A673 (cell line): Measurements from ENCODE around the gene SH3GL3. TPM values are rescaled to one million over a fixed set of nuclear protein-coding genes. Genes with fewer than 3 reads are reported as not detected.

Experiments used
- BruUV-seq: library from RNA; stranded (reverse); fragments of 400-500 nt; replicated peaks from 2 replicates; lab custom pipeline; 2021; lab: Mats Ljungman, UMichigan
- CTCF ChIA-PET: fragments of 300-600 bp; sonication (Branson Sonifier 250); formaldehyde crosslinking; loops from one replicate; lab custom pipeline; 2022; ENCODE audit warnings: antibody characterized with exemption; lab: Charles Lee
- POLR2A ChIA-PET: fragments of 300-600 bp; sonication (Branson Sonifier 250); formaldehyde crosslinking; loops from one replicate; lab custom pipeline; 2022; ENCODE audit warnings: antibody characterized with exemption; ENCODE audit not compliant: low non-redundant PET; lab: Charles Lee
- DNase-seq: peaks from one replicate; pipeline ENCODE4 v3.0.0-alpha.2; 2015; ENCODE audit warnings: low spot score
- H3K27ac ChIP-seq: fragments of 200-600 bp; sonication (generic); 2 replicates; pipeline ENCODE4 v1.5.1; 2016; ENCODE audit warnings: mixed run types, low read depth, mild to moderate bottlenecking, mixed read lengths, antibody characterized with exemption, low read length; ENCODE audit not compliant: poor library complexity, severe bottlenecking
- H3K27me3 ChIP-seq: fragments of 200-600 bp; sonication (generic); replicated peaks from 2 replicates; pipeline ENCODE4 v1.6.1; 2017; ENCODE audit warnings: mixed run types, low read depth, mild to moderate bottlenecking, mixed read lengths, antibody characterized with exemption, low read length; ENCODE audit not compliant: insufficient read depth, poor library complexity
- H3K36me3 ChIP-seq: fragments of 200-600 bp; sonication (generic); 2 replicates; pipeline ENCODE4 v1.6.1; 2016; ENCODE audit warnings: mixed run types, mild to moderate bottlenecking, mixed read lengths, antibody characterized with exemption, low read length; ENCODE audit not compliant: insufficient read depth, poor library complexity, severe bottlenecking
- H3K4me1 ChIP-seq: fragments of 200-600 bp; sonication (generic); 2 replicates; pipeline ENCODE4 v1.6.1; 2017; ENCODE audit warnings: mixed run types, mild to moderate bottlenecking, mixed read lengths, antibody characterized with exemption, low read length; ENCODE audit not compliant: insufficient read depth, poor library complexity, severe bottlenecking
- H3K4me3 ChIP-seq: fragments of 200-600 bp; sonication (generic); 2 replicates; pipeline ENCODE4 v1.5.1; 2016; ENCODE audit warnings: low read depth, mixed run types, mild to moderate bottlenecking, mixed read lengths, low read length; ENCODE audit not compliant: poor library complexity, severe bottlenecking
- H3K9me3 ChIP-seq: fragments of 200-600 bp; sonication (generic); 2 replicates; pipeline ENCODE4 v1.6.1; 2016; ENCODE audit warnings: mixed run types, low read depth, mild to moderate bottlenecking, mixed read lengths, antibody characterized with exemption, low read length; ENCODE audit not compliant: poor library complexity, severe bottlenecking
- CTCF ChIP-seq: fragments of 300-800, 200-600 bp; sonication (generic); conservative IDR thresholded peaks from 2 replicates; pipeline ENCODE4 v1.5.1; 2017; ENCODE audit warnings: low read depth, mild to moderate bottlenecking, antibody characterized with exemption, low read length, moderate library complexity, mixed read lengths
- EZH2 ChIP-seq: fragments of 200-600 bp; sonication (generic); IDR thresholded peaks from 2 replicates; pipeline ENCODE4 v1.6.1; 2017; ENCODE audit warnings: borderline replicate concordance, low read depth, mild to moderate bottlenecking, mixed read lengths, antibody characterized with exemption, low read length; ENCODE audit not compliant: poor library complexity, severe bottlenecking
- intact Hi-C: fragments of 100-400 bp; cut with micrococcal nuclease; formaldehyde crosslinking; loops from one replicate; pipeline ENCODE4 v1.10.0; 2022; ENCODE audit not compliant: unreplicated experiment
- total RNA-seq: library from RNA; stranded (reverse); gene quantifications from 2 replicates; pipeline ENCODE4 v1.2.3, GENCODE V29; 2021

Gene SH3GL3
- total RNA-seq, 1 experiment from 2014 or later: 25.6 TPM

- TF ChIP-seq EZH2: no peak
- no peak for TF ChIP-seq CTCF
- no peak for DNase-seq
Observed at GRCh38 chr15:83516935-83517334, 69.8 kb downstream of the SH3GL3 start.

GRCh38 chr15:83526319-83526718 is 79.2 kb downstream of the SH3GL3 start:
- no peak overlapping the region for H3K27ac ChIP-seq
- ChIA-PET CTCF (no interaction called here), POLR2A (no interaction called here)
- H3K4me1 ChIP-seq: no peaks in the 10 kb centered on the region
- peaks cover 17% of the 10 kb centered on the region for H3K9me3 ChIP-seq
- H3K4me3 ChIP-seq: no peak overlapping the region
- intact Hi-C loops: no loop called here
- H3K27me3 ChIP-seq: no peaks in the 10 kb centered on the region
- no peaks in the 10 kb centered on the region for H3K36me3 ChIP-seq
- no TSS peak for BruUV-seq
- TF ChIP-seq CTCF: no peak
- no peak for TF ChIP-seq EZH2
- no peak for DNase-seq

More at GRCh38 chr15:83516935-83517334, 69.8 kb downstream of the SH3GL3 start:
- ChIA-PET POLR2A (no interaction called here), CTCF (no interaction called here)
- Histone ChIP-seq H3K9me3 (no peaks in the 10 kb centered on the region), H3K27ac (no peak overlapping the region), H3K36me3 (no peaks in the 10 kb centered on the region), H3K4me3 (no peak overlapping the region), H3K27me3 (no peaks in the 10 kb centered on the region), H3K4me1 (no peaks in the 10 kb centered on the region)
- BruUV-seq: no TSS peak
- intact Hi-C loops: no loop called here

- BruUV-seq: no TSS peak
- CTCF ChIA-PET: no interaction called here
- no peak for TF ChIP-seq CTCF
- TF ChIP-seq EZH2: no peak
Observed at GRCh38 chr15:83533410-83533962, 86.3 kb downstream of the SH3GL3 start.

More at GRCh38 chr15:83533410-83533962, 86.3 kb downstream of the SH3GL3 start:
- POLR2A ChIA-PET: no interaction called here
- no peaks in the 10 kb centered on the region for H3K4me1 ChIP-seq
- intact Hi-C loops: no loop called here
- H3K27me3 ChIP-seq: no peaks in the 10 kb centered on the region
- H3K36me3 ChIP-seq: no peaks in the 10 kb centered on the region
- no peak overlapping the region for H3K4me3 ChIP-seq
- peaks cover 6% of the 10 kb centered on the region for H3K9me3 ChIP-seq
- no peak for DNase-seq
- H3K27ac ChIP-seq: no peak overlapping the region
